ENCODE results near the gene ALK. TPM values are rescaled to one million over a fixed set of nuclear protein-coding genes. Genes with fewer than 3 reads are reported as not detected.

The ALK gene
- total and polyA plus RNA-seq, 10 of the 15 experiments (the other 5 are each of a cell fraction or from before 2014, with no cell fraction given): 0.11 TPM; not detected in 9

DNA sequence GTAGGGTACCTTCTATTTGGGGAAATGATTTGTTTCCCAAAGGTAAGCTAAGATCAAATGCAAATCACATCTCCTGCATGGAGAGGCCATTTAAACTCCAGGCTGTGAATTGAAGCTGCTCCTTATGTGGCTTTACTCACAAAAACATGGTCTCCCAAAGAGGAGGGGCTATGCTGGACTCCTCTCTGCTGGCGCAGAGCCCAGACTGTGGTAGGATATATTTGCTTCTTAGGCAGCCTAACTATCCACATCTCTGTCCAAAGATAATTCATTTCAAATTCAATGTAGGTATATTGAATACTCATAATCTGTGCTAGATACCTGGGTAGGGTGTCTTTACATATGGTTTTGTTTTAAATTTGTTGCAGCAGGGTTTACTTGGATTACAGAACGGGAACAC lies 358.5 kb downstream of the ALK start (continued):
- TF ChIP-seq, protein P1, sequence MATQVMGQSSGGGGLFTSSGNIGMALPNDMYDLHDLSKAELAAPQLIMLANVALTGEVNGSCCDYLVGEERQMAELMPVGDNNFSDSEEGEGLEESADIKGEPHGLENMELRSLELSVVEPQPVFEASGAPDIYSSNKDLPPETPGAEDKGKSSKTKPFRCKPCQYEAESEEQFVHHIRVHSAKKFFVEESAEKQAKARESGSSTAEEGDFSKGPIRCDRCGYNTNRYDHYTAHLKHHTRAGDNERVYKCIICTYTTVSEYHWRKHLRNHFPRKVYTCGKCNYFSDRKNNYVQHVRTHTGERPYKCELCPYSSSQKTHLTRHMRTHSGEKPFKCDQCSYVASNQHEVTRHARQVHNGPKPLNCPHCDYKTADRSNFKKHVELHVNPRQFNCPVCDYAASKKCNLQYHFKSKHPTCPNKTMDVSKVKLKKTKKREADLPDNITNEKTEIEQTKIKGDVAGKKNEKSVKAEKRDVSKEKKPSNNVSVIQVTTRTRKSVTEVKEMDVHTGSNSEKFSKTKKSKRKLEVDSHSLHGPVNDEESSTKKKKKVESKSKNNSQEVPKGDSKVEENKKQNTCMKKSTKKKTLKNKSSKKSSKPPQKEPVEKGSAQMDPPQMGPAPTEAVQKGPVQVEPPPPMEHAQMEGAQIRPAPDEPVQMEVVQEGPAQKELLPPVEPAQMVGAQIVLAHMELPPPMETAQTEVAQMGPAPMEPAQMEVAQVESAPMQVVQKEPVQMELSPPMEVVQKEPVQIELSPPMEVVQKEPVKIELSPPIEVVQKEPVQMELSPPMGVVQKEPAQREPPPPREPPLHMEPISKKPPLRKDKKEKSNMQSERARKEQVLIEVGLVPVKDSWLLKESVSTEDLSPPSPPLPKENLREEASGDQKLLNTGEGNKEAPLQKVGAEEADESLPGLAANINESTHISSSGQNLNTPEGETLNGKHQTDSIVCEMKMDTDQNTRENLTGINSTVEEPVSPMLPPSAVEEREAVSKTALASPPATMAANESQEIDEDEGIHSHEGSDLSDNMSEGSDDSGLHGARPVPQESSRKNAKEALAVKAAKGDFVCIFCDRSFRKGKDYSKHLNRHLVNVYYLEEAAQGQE (IDR thresholded peaks at IDR 0.05; ENCODE audit: low read depth, low read length): no peak
- no peak for TF ChIP-seq RAD21 (IDR thresholded peaks at IDR 0.05; ENCODE audit: insufficient read depth, low read depth, low read length)
- no peak for TF ChIP-seq TARDBP (IDR thresholded peaks at IDR 0.05; ENCODE audit: borderline replicate concordance)
- no peak for TF ChIP-seq BCL11A (IDR thresholded peaks at IDR 0.05; ENCODE audit: low read depth, low read length)
- no peak for TF ChIP-seq CHD2 (IDR thresholded peaks at IDR 0.05; ENCODE audit: borderline replicate concordance, low read depth, low read length)

DNA sequence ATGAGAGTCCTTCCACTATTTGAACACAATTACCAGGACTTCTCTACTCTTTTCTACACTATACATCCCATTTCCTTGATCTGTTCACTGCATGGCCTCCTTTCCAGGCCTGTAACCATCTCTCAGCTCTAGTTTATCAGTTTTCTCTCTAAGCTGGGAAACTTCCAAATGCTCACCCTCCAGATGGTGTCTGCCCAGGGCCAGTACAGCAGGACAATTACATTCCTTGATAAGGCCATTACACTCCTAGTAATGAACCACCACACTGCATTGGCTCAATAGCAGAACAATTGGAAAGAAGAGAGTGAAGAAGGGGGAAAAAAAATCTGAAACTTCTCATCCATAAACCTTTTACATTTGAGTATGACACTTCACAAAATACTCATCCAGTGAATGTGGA lies 359.1 kb downstream of the ALK start:
- Histone ChIP-seq H3K79me2 (ENCODE audit: control insufficient read depth, insufficient read depth, low read length) (no peaks in the 10 kb centered on the region), H3K9me3 (replicated peaks; ENCODE audit: control insufficient read depth, insufficient read depth, low read length) (no peaks in the 10 kb centered on the region), H3K4me2 (ENCODE audit: control insufficient read depth, insufficient read depth) (no peak overlapping the region), H3K36me3 (ENCODE audit: control insufficient read depth in 2 of 2, insufficient read depth in 2 of 2, low read length in 1 of 2) (no peaks in the 10 kb centered on the region), H3K4me3 (no peak overlapping the region), H2AFZ (ENCODE audit: control insufficient read depth, low read depth, low read length) (no peak overlapping the region), H4K20me1 (ENCODE audit: control insufficient read depth, insufficient read depth) (no peaks in the 10 kb centered on the region), H3K27ac (ENCODE audit: control insufficient read depth, insufficient read depth) (no peak overlapping the region), H3K27me3 (replicated peaks in 1 of 2; ENCODE audit: control insufficient read depth in 2 of 2, insufficient read depth in 2 of 2, low read length in 1 of 2) (no peaks in the 10 kb centered on the region), H3K4me1 (ENCODE audit: control insufficient read depth, insufficient read depth, low read length) (no peaks in the 10 kb centered on the region), H3K9ac (ENCODE audit: control insufficient read depth, insufficient read depth, low read length) (no peak overlapping the region)
- no peak for ATAC-seq
- RAD21 ChIA-PET (ENCODE audit: unreplicated experiment): no interaction called here
- in situ Hi-C loops (cut with MboI) (no loop called here), intact Hi-C loops (cut with micrococcal nuclease; ENCODE audit: unreplicated experiment) (no loop called here)
- POLR2A ChIA-PET: no interaction called here
- SMC1A ChIA-PET (ENCODE audit: uncharacterized antibody, unreplicated experiment): no interaction called here
- no peak for DNase-seq (ENCODE audit: low read depth, low spot score)
- CTCF ChIA-PET: no interaction called here
- TF ChIP-seq, protein P2, sequence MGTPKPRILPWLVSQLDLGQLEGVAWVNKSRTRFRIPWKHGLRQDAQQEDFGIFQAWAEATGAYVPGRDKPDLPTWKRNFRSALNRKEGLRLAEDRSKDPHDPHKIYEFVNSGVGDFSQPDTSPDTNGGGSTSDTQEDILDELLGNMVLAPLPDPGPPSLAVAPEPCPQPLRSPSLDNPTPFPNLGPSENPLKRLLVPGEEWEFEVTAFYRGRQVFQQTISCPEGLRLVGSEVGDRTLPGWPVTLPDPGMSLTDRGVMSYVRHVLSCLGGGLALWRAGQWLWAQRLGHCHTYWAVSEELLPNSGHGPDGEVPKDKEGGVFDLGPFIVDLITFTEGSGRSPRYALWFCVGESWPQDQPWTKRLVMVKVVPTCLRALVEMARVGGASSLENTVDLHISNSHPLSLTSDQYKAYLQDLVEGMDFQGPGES (IDR thresholded peaks at IDR 0.05): no peak
- TF ChIP-seq ZNF274 (IDR thresholded peaks at IDR 0.05; ENCODE audit: insufficient read depth, insufficient read length) (no peak), NBN (IDR thresholded peaks at IDR 0.05) (no peak), MEF2A (IDR thresholded peaks at IDR 0.05; ENCODE audit: insufficient read depth, low read depth, low read length) (no peak), CHD1 (IDR thresholded peaks at IDR 0.05; ENCODE audit: low read depth, low read length) (no peak)
- FAIRE-seq: no peak
- BruUV-seq (replicated peaks): no TSS peak

Data from GM12878 (cell line).